ENCODE data around the gene HRH1. TPM values are rescaled to one million over a fixed set of nuclear protein-coding genes. Genes with fewer than 3 reads are reported as not detected.
A peak's percentile ranks its signal among the peaks of the same experiment; 100 is the strongest.

Gene HRH1
- total and polyA plus RNA-seq, 2 experiments from 2014 or later = not detected

GRCh38 chr3:11195721-11196332 is 41.5 kb downstream of the HRH1 start (continued):
- TF ChIP-seq ETS1 (IDR thresholded peaks at IDR 0.05) (no peak), ZNF114 (CRISPR knock-in tag; IDR thresholded peaks at IDR 0.05) (no peak), REST (IDR thresholded peaks at IDR 0.05; ENCODE audit: unreplicated experiment) (no peak), EZH2phosphoT487 (IDR thresholded peaks at IDR 0.05; ENCODE audit: unreplicated experiment) (no peak)

DNA sequence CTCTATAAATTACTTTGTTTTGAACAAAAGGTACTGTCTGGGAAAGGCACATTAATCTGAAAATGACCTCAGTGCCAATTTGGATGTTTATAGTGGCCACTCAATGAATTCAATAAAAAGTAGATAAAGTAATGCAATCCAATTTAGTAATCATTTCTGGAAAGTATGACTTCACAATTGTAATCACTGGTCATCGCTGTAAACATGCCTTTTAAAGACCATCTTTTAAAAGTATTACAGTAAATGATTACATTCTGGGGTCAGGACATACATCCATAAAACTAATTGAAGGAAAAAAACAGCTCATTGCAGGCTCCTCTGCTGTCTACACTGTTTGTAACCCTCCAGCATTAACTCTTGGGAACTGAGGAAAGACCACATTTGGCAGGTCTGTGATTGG is 43.2 kb downstream of the HRH1 start:
- no peak for TF ChIP-seq CREB1 (CRISPR knock-in tag; IDR thresholded peaks at IDR 0.05; ENCODE audit: low read depth)
- TF ChIP-seq, protein P1, sequence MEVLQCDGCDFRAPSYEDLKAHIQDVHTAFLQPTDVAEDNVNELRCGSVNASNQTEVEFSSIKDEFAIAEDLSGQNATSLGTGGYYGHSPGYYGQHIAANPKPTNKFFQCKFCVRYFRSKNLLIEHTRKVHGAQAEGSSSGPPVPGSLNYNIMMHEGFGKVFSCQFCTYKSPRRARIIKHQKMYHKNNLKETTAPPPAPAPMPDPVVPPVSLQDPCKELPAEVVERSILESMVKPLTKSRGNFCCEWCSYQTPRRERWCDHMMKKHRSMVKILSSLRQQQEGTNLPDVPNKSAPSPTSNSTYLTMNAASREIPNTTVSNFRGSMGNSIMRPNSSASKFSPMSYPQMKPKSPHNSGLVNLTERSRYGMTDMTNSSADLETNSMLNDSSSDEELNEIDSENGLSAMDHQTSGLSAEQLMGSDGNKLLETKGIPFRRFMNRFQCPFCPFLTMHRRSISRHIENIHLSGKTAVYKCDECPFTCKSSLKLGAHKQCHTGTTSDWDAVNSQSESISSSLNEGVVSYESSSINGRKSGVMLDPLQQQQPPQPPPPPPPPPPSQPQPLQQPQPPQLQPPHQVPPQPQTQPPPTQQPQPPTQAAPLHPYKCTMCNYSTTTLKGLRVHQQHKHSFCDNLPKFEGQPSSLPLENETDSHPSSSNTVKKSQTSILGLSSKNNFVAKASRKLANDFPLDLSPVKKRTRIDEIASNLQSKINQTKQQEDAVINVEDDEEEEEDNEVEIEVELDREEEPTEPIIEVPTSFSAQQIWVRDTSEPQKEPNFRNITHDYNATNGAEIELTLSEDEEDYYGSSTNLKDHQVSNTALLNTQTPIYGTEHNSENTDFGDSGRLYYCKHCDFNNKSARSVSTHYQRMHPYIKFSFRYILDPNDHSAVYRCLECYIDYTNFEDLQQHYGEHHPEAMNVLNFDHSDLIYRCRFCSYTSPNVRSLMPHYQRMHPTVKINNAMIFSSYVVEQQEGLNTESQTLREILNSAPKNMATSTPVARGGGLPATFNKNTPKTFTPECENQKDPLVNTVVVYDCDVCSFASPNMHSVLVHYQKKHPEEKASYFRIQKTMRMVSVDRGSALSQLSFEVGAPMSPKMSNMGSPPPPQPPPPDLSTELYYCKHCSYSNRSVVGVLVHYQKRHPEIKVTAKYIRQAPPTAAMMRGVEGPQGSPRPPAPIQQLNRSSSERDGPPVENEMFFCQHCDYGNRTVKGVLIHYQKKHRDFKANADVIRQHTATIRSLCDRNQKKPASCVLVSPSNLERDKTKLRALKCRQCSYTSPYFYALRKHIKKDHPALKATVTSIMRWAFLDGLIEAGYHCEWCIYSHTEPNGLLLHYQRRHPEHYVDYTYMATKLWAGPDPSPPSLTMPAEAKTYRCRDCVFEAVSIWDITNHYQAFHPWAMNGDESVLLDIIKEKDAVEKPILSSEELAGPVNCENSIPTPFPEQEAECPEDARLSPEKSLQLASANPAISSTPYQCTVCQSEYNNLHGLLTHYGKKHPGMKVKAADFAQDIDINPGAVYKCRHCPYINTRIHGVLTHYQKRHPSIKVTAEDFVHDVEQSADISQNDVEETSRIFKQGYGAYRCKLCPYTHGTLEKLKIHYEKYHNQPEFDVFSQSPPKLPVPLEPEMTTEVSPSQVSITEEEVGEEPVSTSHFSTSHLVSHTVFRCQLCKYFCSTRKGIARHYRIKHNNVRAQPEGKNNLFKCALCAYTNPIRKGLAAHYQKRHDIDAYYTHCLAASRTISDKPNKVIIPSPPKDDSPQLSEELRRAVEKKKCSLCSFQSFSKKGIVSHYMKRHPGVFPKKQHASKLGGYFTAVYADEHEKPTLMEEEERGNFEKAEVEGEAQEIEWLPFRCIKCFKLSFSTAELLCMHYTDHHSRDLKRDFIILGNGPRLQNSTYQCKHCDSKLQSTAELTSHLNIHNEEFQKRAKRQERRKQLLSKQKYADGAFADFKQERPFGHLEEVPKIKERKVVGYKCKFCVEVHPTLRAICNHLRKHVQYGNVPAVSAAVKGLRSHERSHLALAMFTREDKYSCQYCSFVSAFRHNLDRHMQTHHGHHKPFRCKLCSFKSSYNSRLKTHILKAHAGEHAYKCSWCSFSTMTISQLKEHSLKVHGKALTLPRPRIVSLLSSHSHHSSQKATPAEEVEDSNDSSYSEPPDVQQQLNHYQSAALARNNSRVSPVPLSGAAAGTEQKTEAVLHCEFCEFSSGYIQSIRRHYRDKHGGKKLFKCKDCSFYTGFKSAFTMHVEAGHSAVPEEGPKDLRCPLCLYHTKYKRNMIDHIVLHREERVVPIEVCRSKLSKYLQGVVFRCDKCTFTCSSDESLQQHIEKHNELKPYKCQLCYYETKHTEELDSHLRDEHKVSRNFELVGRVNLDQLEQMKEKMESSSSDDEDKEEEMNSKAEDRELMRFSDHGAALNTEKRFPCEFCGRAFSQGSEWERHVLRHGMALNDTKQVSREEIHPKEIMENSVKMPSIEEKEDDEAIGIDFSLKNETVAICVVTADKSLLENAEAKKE (CRISPR knock-in tag; IDR thresholded peaks at IDR 0.05) = no peak
- no peak for TF ChIP-seq STAT1 (IDR thresholded peaks at IDR 0.05; ENCODE audit: unreplicated experiment)
- TF ChIP-seq EZH2 (IDR thresholded peaks at IDR 0.05; ENCODE audit: low read depth, unreplicated experiment) = no peak
- no peak for TF ChIP-seq REST (IDR thresholded peaks at IDR 0.05; ENCODE audit: unreplicated experiment)
- no peak for TF ChIP-seq NANOG (IDR thresholded peaks at IDR 0.05; ENCODE audit: borderline replicate concordance)
- TF ChIP-seq JUNB (IDR thresholded peaks at IDR 0.05; ENCODE audit: unreplicated experiment) = no peak
- no peak for TF ChIP-seq EZH2phosphoT487 (IDR thresholded peaks at IDR 0.05; ENCODE audit: unreplicated experiment)
- no peaks in the 10 kb centered on the region for H3K36me3 ChIP-seq (ENCODE audit: insufficient read depth)
- H3K4me2 ChIP-seq = no peak overlapping the region
- Mint-ChIP-seq H3K4me3 (no peak overlapping the region), H3K27me3 (ENCODE audit: insufficient read depth, low read depth, poor library complexity) (peaks cover 10% of the 10 kb centered on the region), H3K36me3 (ENCODE audit: low read depth) (no peaks in the 10 kb centered on the region), H3K27ac (no peak overlapping the region), H3K9me3 (peaks cover 2% of the 10 kb centered on the region; the same call in 2 of the 3 replicates), H3K4me1 (peaks cover 32% of the 10 kb centered on the region)
- no peaks in the 10 kb centered on the region for H4K20me1 ChIP-seq (replicated peaks; ENCODE audit: insufficient read depth)
- H3F3A ChIP-seq (replicated peaks; ENCODE audit: low read depth) = no peaks in the 10 kb centered on the region
- H3K27ac ChIP-seq (ENCODE audit: low read depth) = no peak overlapping the region
- ATAC-seq (no peak), DNase-seq (ENCODE audit: low spot score) (no peak)
- no peaks in the 10 kb centered on the region for H3K79me2 ChIP-seq (replicated peaks; ENCODE audit: insufficient read depth)
- peak overlapping the region; percentile 85; the same call in 1 of the 2 replicates for H2AFZ ChIP-seq
- no peaks in the 10 kb centered on the region for H3K9me2 ChIP-seq (ENCODE audit: insufficient read depth)
- no peaks in the 10 kb centered on the region for H3K27me3 ChIP-seq (ENCODE audit: insufficient read depth)
- H3K4me1 ChIP-seq (ENCODE audit: insufficient read depth) = peaks cover 9% of the 10 kb centered on the region; the same call in 1 of the 2 replicates
- no peak overlapping the region for H3K4me3 ChIP-seq
